HG03175 (cell line): ENCODE results near the gene TMEM235.

Experiments used
- ATAC-seq: cut with Tn5 transposase; IDR thresholded peaks from one replicate; pipeline ENCODE4 v1.9.1; 2021; ENCODE audit warnings: mild to moderate bottlenecking, moderate library complexity; ENCODE audit not compliant: unreplicated experiment

The TMEM235 gene

GRCh38 chr17:78269955-78270381 lies 38.5 kb downstream of the TMEM235 start:
- ATAC-seq: no peak

DNA sequence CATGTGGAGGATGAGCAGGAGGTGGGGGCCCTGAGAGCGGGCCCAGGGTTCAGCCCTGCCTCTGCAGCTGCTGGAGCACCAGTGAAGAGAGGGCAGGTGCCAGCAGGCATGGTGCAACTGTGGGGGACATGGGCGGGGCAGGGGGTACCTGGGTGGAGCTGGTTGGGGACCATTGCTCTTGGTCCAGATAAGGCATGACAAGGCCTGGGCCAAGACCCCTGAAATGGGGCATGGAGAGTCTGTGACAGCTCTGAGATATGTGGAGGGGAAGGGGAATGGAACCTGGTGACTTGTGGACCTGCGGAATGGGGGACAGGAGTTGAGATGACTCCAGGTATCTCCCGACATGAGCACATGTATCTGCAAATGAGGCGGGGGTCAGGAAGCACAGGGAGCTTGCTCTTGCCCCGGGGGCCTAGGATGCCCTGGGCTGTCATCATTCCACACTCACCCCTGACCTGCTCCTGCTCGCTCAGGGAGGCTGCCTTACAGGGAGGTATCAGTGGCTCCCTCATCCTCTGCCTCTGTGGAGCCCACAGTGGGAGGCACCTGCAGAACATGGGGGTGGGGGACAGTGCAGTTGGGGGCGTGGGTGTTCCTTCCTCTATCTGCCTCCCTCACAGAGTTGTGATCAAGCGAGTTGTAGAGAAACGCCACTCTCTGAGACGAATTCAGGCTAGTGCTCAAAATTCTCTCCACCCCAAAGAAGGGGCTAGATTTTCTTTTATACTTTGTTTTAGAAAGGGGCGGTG lies 40.2 kb downstream of the TMEM235 start:
- ATAC-seq: no peak

GRCh38 chr17:78272181-78272913 lies 40.9 kb downstream of the TMEM235 start:
- no peak for ATAC-seq

GRCh38 chr17:78272914-78273258 lies 41.5 kb downstream of the TMEM235 start:
- ATAC-seq: no peak

- no peak for ATAC-seq
These were observed 42.4 kb downstream of the TMEM235 start for GRCh38 chr17:78273813-78274212.

- no peak for ATAC-seq
These were observed 43.9 kb downstream of the TMEM235 start for GRCh38 chr17:78275355-78275754.

DNA sequence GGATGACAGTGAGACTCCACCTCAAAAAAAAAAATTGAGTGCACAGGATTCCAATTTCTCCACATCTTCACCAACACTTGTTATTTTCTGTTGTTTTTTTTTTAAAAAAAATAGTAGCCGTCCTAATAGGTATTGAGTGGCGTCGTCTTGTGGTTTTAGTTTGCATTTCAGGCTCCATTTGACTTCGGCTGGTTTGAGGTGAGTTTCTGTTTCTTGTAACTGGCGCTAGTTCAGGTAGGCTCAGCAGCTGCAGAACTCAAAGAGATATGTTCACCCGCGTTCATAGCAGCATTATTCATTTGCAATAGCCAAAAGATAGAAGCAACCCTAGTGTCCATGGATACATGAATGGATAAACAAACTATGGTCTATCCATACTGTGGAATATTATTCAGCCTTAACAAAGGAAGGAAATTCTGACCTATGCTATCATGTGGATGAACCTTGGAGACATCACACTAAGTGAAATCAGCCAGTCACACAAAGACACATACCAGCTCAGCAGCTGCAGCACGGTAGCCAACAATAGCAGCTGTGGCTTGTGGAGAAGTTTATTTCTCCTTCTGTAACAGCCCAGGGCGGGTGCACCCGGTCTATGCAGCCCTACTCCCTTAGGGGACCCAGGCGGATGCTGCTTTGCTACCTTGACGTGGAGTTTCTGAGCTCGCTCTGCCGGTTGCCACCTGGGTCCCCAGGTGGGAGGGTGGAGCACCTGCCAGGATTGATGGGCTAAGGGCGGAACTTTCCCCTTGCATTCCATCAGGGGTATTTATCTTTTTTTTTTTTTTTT lies 44.9 kb downstream of the TMEM235 start:
- ATAC-seq: no peak

GRCh38 chr17:78278139-78278741 lies 46.8 kb downstream of the TMEM235 start:
- ATAC-seq: no peak

- ATAC-seq: no peak
These were observed 48.0 kb downstream of the TMEM235 start for GRCh38 chr17:78279360-78279990.

GRCh38 chr17:78281249-78281845 lies 49.9 kb downstream of the TMEM235 start:
- ATAC-seq: no peak

- ATAC-seq: no peak
These were observed 52.7 kb downstream of the TMEM235 start for GRCh38 chr17:78284146-78284545.

DNA sequence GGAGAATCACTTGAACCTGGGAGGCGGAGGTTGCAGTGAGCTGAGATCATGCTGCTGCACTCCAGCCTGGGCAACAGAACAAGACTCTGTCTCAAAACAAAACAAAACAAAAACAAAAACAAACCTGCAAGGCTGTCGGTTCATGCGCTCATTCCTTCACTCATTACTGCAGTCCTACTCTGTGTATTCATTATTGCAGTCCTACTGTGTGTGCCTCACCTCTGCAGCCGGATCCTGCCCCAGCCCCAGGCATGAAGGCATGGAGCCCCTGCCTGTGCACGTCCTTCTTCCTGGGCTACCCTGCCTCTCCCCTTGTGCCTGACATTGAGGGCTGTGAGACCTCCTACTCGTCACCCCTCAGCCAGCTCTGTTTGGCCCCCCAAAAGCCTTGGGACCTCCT lies 57.6 kb downstream of the TMEM235 start:
- ATAC-seq: no peak

GRCh38 chr17:78289802-78290363 lies 58.5 kb downstream of the TMEM235 start:
- no peak for ATAC-seq
